Neural cell (in vitro differentiated cells): ENCODE measurements around the gene C10orf90. TPM values are rescaled to one million over a fixed set of nuclear protein-coding genes. Genes with fewer than 3 reads are reported as not detected.

Experiments
- H2AFZ ChIP-seq: fragments of 200-600, 300-800 bp; sonication (generic), shearing (Covaris generic); 2 replicates; pipeline ENCODE4 v1.6.0; 2014; ENCODE audit warnings: low read depth, mild to moderate bottlenecking, antibody characterized with exemption, low read length, moderate library complexity
- H3F3A ChIP-seq: fragments of 200-600 bp; shearing (Covaris generic); 2 replicates; pipeline ENCODE4 v1.6.1; 2016; ENCODE audit warnings: mild to moderate bottlenecking, moderate library complexity, mixed read lengths, antibody characterized with exemption, low read length; ENCODE audit not compliant: insufficient read depth, poor library complexity, severe bottlenecking
- H3K27ac ChIP-seq: fragments of 200-600, 300-800 bp; sonication (generic), shearing (Covaris generic); 2 replicates; pipeline ENCODE4 v1.5.1; 2014; ENCODE audit warnings: mild to moderate bottlenecking, low read length, moderate library complexity
- H3K27me3 ChIP-seq: fragments of 300-800, 200-600 bp; sonication (generic), shearing (Covaris generic); 2 replicates; pipeline ENCODE4 v1.6.0; 2014; ENCODE audit warnings: mild to moderate bottlenecking, low read depth, low read length, moderate library complexity; ENCODE audit not compliant: insufficient read depth
- H3K36me3 ChIP-seq: fragments of 300-800, 200-600 bp; sonication (generic), shearing (Covaris generic); 2 replicates; pipeline ENCODE4 v1.5.1; 2014; ENCODE audit warnings: mild to moderate bottlenecking, antibody characterized with exemption, low read length, moderate library complexity; ENCODE audit not compliant: insufficient read depth
- H3K4me2 ChIP-seq: fragments of 300-800, 200-600 bp; sonication (generic), shearing (Covaris generic); 2 replicates; pipeline ENCODE4 v1.6.0; 2014; ENCODE audit warnings: mild to moderate bottlenecking, low read length
- H3K4me3 ChIP-seq: fragments of 300-800, 200-600 bp; sonication (generic), shearing (Covaris generic); 2 replicates; pipeline ENCODE4 v1.5.1; 2014; ENCODE audit warnings: mild to moderate bottlenecking, low read length, moderate library complexity
- H3K79me2 ChIP-seq: fragments of 200-600 bp; shearing (Covaris generic); replicated peaks from 2 replicates; pipeline ENCODE4 v1.6.0; 2014; ENCODE audit warnings: mild to moderate bottlenecking, low read length, moderate library complexity; ENCODE audit not compliant: insufficient read depth
- H3K9ac ChIP-seq: fragments of 300-800, 200-600 bp; sonication (generic), shearing (Covaris generic); 2 replicates; pipeline ENCODE4 v1.6.1; 2016; ENCODE audit warnings: mild to moderate bottlenecking, low read length, mixed read lengths
- H3K9me2 ChIP-seq: fragments of 200-600 bp; shearing (Covaris generic); 2 replicates; pipeline ENCODE4 v1.6.1; 2016; ENCODE audit warnings: mild to moderate bottlenecking, low read length, mixed read lengths; ENCODE audit not compliant: insufficient read depth
- H3K9me3 ChIP-seq: fragments of 200-600, 300-800 bp; sonication (generic), shearing (Covaris generic); 2 replicates; pipeline ENCODE4 v1.6.1; 2016; ENCODE audit warnings: mild to moderate bottlenecking, mixed run types, low read length, moderate library complexity, mixed read lengths
- H4K20me1 ChIP-seq: fragments of 200-600 bp; shearing (Covaris generic); 2 replicates; pipeline ENCODE4 v1.6.1; 2016; ENCODE audit warnings: mild to moderate bottlenecking, mixed run types; ENCODE audit not compliant: insufficient read depth
- EP300 ChIP-seq: fragments of 450-650 bp; conservative IDR thresholded peaks from 2 replicates; pipeline ENCODE4 v1.6.1; 2014; ENCODE audit warnings: antibody characterized with exemption, mild to moderate bottlenecking, moderate library complexity; ENCODE audit not compliant: poor library complexity, severe bottlenecking
- EZH2 ChIP-seq: fragments of 200-600, 300-800 bp; shearing (Covaris generic), sonication (generic); IDR thresholded peaks from 2 replicates; pipeline ENCODE4 v1.6.1; 2014; ENCODE audit warnings: antibody characterized with exemption, low read length, borderline replicate concordance, mild to moderate bottlenecking; ENCODE audit not compliant: insufficient read depth, poor library complexity, severe bottlenecking
- MXI1 ChIP-seq: fragments of 450-650 bp; conservative IDR thresholded peaks from 2 replicates; pipeline ENCODE4 v1.6.1; 2014; ENCODE audit warnings: antibody characterized with exemption, mild to moderate bottlenecking; ENCODE audit not compliant: poor library complexity, severe bottlenecking
- POLR2AphosphoS5 ChIP-seq: IDR thresholded peaks from 2 replicates; pipeline ENCODE4 v1.6.1; 2012
- RAD21 ChIP-seq: fragments of 450-650 bp; conservative IDR thresholded peaks from 2 replicates; pipeline ENCODE4 v1.6.1; 2014; ENCODE audit warnings: antibody characterized with exemption, mild to moderate bottlenecking, moderate library complexity
- SMC3 ChIP-seq: fragments of 450-650 bp; conservative IDR thresholded peaks from 2 replicates; pipeline ENCODE4 v1.6.1; 2014; ENCODE audit warnings: antibody characterized with exemption, mild to moderate bottlenecking, moderate library complexity; ENCODE audit not compliant: poor library complexity
- TAF1 ChIP-seq: IDR thresholded peaks from 2 replicates; pipeline ENCODE4 v1.6.1; 2012; ENCODE audit warnings: low read depth
- polyA plus RNA-seq: library from polyadenylated mRNA; depleted of rRNA; stranded (reverse); fragments of >200 nt; gene quantifications from 2 replicates; pipeline ENCODE4 v1.2.3, GENCODE V29; 2014
- TF ChIP-seq, protein P1 (sequence below): IDR thresholded peaks from 2 replicates; pipeline ENCODE4 v1.6.1; 2012; ENCODE audit warnings: borderline replicate concordance
- TF ChIP-seq, protein P2 (sequence below): fragments of 450-650 bp; IDR thresholded peaks from 2 replicates; pipeline ENCODE4 v1.5.1; 2014; ENCODE audit warnings: antibody characterized with exemption, mild to moderate bottlenecking, moderate library complexity; ENCODE audit not compliant: poor library complexity, severe bottlenecking

The C10orf90 gene
- polyA plus RNA-seq, 1 donor from 2014 or later: not detected

DNA sequence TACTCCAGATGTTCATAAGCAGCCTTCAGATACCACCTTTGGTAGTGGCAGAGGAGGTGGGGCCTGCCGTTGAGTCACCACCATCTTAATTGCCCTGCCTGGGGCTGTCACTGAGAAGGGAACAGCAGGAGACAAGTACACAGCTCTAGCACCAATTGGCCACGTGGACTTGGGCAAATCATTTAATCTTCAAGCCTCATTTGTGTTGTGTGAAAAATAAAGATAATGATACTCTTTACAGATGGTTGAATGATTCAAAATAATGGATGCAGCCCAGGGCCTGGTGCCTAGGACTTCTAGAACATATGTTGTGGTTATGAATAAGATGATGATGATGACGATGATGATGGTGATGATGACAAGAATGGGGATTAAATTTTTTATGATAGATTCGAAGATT, 170.3 kb downstream of the C10orf90 start:
- H3K79me2 ChIP-seq: no peaks in the 10 kb centered on the region
- peak overlapping the region; percentile 40 for H3K27ac ChIP-seq

DNA sequence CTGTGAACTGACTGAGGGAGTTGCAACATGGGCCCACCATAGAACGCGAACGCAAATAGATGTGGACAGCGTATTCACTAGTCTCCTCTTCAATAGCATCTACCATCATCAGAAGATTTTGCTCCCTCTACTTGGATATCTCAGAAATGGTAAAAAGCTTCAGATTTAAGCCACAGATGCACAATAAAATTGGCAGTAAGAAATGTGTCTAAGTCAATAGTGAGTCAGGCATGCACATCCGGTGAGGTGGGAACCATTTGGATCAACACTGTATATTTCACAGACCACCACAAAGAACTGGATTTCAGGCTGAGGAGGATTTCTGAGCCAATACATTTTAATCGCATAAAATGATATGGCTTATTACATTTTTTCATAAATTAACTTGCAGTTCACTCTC, 170.7 kb downstream of the C10orf90 start:
- no peaks in the 10 kb centered on the region for H3K36me3 ChIP-seq
- TF ChIP-seq, protein P1, sequence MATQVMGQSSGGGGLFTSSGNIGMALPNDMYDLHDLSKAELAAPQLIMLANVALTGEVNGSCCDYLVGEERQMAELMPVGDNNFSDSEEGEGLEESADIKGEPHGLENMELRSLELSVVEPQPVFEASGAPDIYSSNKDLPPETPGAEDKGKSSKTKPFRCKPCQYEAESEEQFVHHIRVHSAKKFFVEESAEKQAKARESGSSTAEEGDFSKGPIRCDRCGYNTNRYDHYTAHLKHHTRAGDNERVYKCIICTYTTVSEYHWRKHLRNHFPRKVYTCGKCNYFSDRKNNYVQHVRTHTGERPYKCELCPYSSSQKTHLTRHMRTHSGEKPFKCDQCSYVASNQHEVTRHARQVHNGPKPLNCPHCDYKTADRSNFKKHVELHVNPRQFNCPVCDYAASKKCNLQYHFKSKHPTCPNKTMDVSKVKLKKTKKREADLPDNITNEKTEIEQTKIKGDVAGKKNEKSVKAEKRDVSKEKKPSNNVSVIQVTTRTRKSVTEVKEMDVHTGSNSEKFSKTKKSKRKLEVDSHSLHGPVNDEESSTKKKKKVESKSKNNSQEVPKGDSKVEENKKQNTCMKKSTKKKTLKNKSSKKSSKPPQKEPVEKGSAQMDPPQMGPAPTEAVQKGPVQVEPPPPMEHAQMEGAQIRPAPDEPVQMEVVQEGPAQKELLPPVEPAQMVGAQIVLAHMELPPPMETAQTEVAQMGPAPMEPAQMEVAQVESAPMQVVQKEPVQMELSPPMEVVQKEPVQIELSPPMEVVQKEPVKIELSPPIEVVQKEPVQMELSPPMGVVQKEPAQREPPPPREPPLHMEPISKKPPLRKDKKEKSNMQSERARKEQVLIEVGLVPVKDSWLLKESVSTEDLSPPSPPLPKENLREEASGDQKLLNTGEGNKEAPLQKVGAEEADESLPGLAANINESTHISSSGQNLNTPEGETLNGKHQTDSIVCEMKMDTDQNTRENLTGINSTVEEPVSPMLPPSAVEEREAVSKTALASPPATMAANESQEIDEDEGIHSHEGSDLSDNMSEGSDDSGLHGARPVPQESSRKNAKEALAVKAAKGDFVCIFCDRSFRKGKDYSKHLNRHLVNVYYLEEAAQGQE: no peak
- TF ChIP-seq MXI1 (no peak), POLR2AphosphoS5 (no peak), EZH2 (no peak), RAD21 (no peak), TAF1 (no peak), EP300 (no peak), SMC3 (no peak)
- TF ChIP-seq, protein P2, sequence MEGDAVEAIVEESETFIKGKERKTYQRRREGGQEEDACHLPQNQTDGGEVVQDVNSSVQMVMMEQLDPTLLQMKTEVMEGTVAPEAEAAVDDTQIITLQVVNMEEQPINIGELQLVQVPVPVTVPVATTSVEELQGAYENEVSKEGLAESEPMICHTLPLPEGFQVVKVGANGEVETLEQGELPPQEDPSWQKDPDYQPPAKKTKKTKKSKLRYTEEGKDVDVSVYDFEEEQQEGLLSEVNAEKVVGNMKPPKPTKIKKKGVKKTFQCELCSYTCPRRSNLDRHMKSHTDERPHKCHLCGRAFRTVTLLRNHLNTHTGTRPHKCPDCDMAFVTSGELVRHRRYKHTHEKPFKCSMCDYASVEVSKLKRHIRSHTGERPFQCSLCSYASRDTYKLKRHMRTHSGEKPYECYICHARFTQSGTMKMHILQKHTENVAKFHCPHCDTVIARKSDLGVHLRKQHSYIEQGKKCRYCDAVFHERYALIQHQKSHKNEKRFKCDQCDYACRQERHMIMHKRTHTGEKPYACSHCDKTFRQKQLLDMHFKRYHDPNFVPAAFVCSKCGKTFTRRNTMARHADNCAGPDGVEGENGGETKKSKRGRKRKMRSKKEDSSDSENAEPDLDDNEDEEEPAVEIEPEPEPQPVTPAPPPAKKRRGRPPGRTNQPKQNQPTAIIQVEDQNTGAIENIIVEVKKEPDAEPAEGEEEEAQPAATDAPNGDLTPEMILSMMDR: no peak
- no peaks in the 10 kb centered on the region for H3K27me3 ChIP-seq

More for the DNA sequence above, 170.3 kb downstream of the C10orf90 start:
- peak overlapping the region; percentile 9 for H3K4me3 ChIP-seq
- TF ChIP-seq RAD21 (no peak), POLR2AphosphoS5 (no peak), EP300 (no peak), MXI1 (no peak), SMC3 (no peak), TAF1 (no peak), EZH2 (no peak)
- TF ChIP-seq, protein P1: no peak
- TF ChIP-seq, protein P2: no peak
- no peaks in the 10 kb centered on the region for H3K27me3 ChIP-seq
- no peak overlapping the region for H3K4me2 ChIP-seq
- H3K36me3 ChIP-seq: no peaks in the 10 kb centered on the region
- no peak overlapping the region for H2AFZ ChIP-seq
- H3F3A ChIP-seq: peaks cover 5% of the 10 kb centered on the region
- no peaks in the 10 kb centered on the region for H4K20me1 ChIP-seq
- no peaks in the 10 kb centered on the region for H3K9me3 ChIP-seq
- H3K9me2 ChIP-seq: no peaks in the 10 kb centered on the region
- no peak overlapping the region for H3K9ac ChIP-seq

More for the DNA sequence above, 170.7 kb downstream of the C10orf90 start:
- Histone ChIP-seq H2AFZ (no peak overlapping the region), H3K79me2 (no peaks in the 10 kb centered on the region), H3K27ac (no peak overlapping the region), H3F3A (peaks cover 5% of the 10 kb centered on the region), H4K20me1 (no peaks in the 10 kb centered on the region), H3K4me3 (no peak overlapping the region), H3K4me2 (no peak overlapping the region), H3K9me2 (no peaks in the 10 kb centered on the region), H3K9me3 (no peaks in the 10 kb centered on the region), H3K9ac (no peak overlapping the region)
